Fibroblast of the conjunctiva (primary cell): ENCODE results near the gene HOXB8.

Experiments
- DNase-seq: peaks from one replicate; pipeline ENCODE4 v3.0.0-alpha.2; 2010; ENCODE audit warnings: low read depth

Gene HOXB8

GRCh38 chr17:48583708-48584222 is 31.3 kb downstream of the HOXB8 start:
- DNase-seq: no peak

GRCh38 chr17:48582750-48583069 is 32.4 kb downstream of the HOXB8 start:
- DNase-seq: no peak

- DNase-seq: no peak
Measured at GRCh38 chr17:48579760-48580554, 35.1 kb downstream of the HOXB8 start.

- no peak for DNase-seq
Measured at GRCh38 chr17:48579471-48579759, 35.7 kb downstream of the HOXB8 start.

- DNase-seq: no peak
Measured at GRCh38 chr17:48578616-48579470, 36.2 kb downstream of the HOXB8 start.

- no peak for DNase-seq
Measured at GRCh38 chr17:48577946-48578615, 37.0 kb downstream of the HOXB8 start, which contains the start of gene HOXB4. HOXB4 (minus strand) TSS chr17:48578350; CDS start chr17:48578319, 31 bp downstream.

- DNase-seq: no peak
Measured at GRCh38 chr17:48577330-48577945, 37.7 kb downstream of the HOXB8 start.

- no peak for DNase-seq
Measured at GRCh38 chr17:48576479-48577309, 38.4 kb downstream of the HOXB8 start.

- DNase-seq: no peak
Measured at GRCh38 chr17:48575673-48576478, 39.2 kb downstream of the HOXB8 start.

GRCh38 chr17:48575066-48575582 is 40.0 kb downstream of the HOXB8 start:
- DNase-seq: no peak

GRCh38 chr17:48574505-48575065 is 40.5 kb downstream of the HOXB8 start:
- DNase-seq: no peak

- no peak for DNase-seq
Measured at GRCh38 chr17:48571826-48572417, 43.2 kb downstream of the HOXB8 start.

- DNase-seq: no peak
Measured at GRCh38 chr17:48571024-48571818, 43.9 kb downstream of the HOXB8 start.

- no peak for DNase-seq
Measured at GRCh38 chr17:48570325-48571023, 44.6 kb downstream of the HOXB8 start.

GRCh38 chr17:48569674-48570324 is 45.3 kb downstream of the HOXB8 start:
- no peak for DNase-seq

GRCh38 chr17:48569240-48569582 is 45.9 kb downstream of the HOXB8 start:
- no peak for DNase-seq

- no peak for DNase-seq
Measured at GRCh38 chr17:48568499-48569239, 46.4 kb downstream of the HOXB8 start.
